NCI-H748 (cell line): Measurements from ENCODE around the gene LRTM1.
A peak's percentile ranks its signal among the peaks of the same experiment; 100 is the strongest.

Experiments
- DNase-seq: peaks from one replicate; lab custom pipeline; 2025; ENCODE audit not compliant: unreplicated experiment; lab: John Stamatoyannopoulos, UW

Gene LRTM1

GRCh38 chr3:54928046-54928770 lies at the start of gene LRTM1:
Gene LRTM1 (minus strand): TSS chr3:54928059. CDS start chr3:54927911, 148 bp downstream.
- no peak for DNase-seq

GRCh38 chr3:54977439-54977838 lies 49.6 kb upstream of the LRTM1 start:
- no peak for DNase-seq

GRCh38 chr3:54970895-54971294 lies 43.0 kb upstream of the LRTM1 start:
- no peak for DNase-seq

- peak; percentile 67 for DNase-seq
Observed at GRCh38 chr3:54969652-54970051, 41.8 kb upstream of the LRTM1 start.

GRCh38 chr3:54968546-54969172 lies 40.8 kb upstream of the LRTM1 start:
- DNase-seq: peak; percentile 66

GRCh38 chr3:54967731-54968161 lies 39.9 kb upstream of the LRTM1 start:
- DNase-seq: no peak

- DNase-seq: peak; percentile 45
Observed at GRCh38 chr3:54966979-54967378, 39.1 kb upstream of the LRTM1 start.

GRCh38 chr3:54965746-54966145 lies 37.9 kb upstream of the LRTM1 start:
- DNase-seq: no peak

GRCh38 chr3:54964081-54964480 lies 36.2 kb upstream of the LRTM1 start:
- DNase-seq: no peak

GRCh38 chr3:54963641-54964040 lies 35.8 kb upstream of the LRTM1 start:
- DNase-seq: no peak

- DNase-seq: no peak
Observed at GRCh38 chr3:54962200-54962599, 34.3 kb upstream of the LRTM1 start.

GRCh38 chr3:54960701-54961100 lies 32.8 kb upstream of the LRTM1 start:
- DNase-seq: no peak

GRCh38 chr3:54960082-54960481 lies 32.2 kb upstream of the LRTM1 start:
- no peak for DNase-seq

- DNase-seq: no peak
Observed at GRCh38 chr3:54957711-54958110, 29.9 kb upstream of the LRTM1 start.

GRCh38 chr3:54955941-54956340 lies 28.1 kb upstream of the LRTM1 start:
- DNase-seq: no peak

GRCh38 chr3:54955496-54955895 lies 27.6 kb upstream of the LRTM1 start:
- no peak for DNase-seq

GRCh38 chr3:54954521-54954920 lies 26.7 kb upstream of the LRTM1 start:
- no peak for DNase-seq

- no peak for DNase-seq
Observed at GRCh38 chr3:54954022-54954421, 26.2 kb upstream of the LRTM1 start.

GRCh38 chr3:54951405-54951804 lies 23.5 kb upstream of the LRTM1 start:
- peak; percentile 28 for DNase-seq

GRCh38 chr3:54950391-54951003 lies 22.6 kb upstream of the LRTM1 start:
- no peak for DNase-seq

- DNase-seq: peak; percentile 32
Observed at GRCh38 chr3:54949491-54950044, 21.7 kb upstream of the LRTM1 start.
